Activated naive CD4-positive, alpha-beta T cell treated with anti-CD3 and anti-CD28 coated beads, Interleukin-2, amount 10 ng/mL, durations not matched to agents 5 hours and 36 hours (primary cell): ENCODE results near the gene CYP2A7. TPM values are rescaled to one million over a fixed set of nuclear protein-coding genes. Genes with fewer than 3 reads are reported as not detected.

ENCODE experiments used
- total RNA-seq, 2 experiments: library from RNA; stranded (reverse); gene quantifications; one replicate each; pipeline ENCODE4 v1.2.3, GENCODE V29; 2021

Gene CYP2A7
- total RNA-seq = not detected

GRCh38 chr19:40882062-40882461 lies at the start of gene CYP2A7:
Gene CYP2A7 (minus strand): TSS chr19:40882231. CDS start chr19:40882210, 21 bp downstream.

DNA sequence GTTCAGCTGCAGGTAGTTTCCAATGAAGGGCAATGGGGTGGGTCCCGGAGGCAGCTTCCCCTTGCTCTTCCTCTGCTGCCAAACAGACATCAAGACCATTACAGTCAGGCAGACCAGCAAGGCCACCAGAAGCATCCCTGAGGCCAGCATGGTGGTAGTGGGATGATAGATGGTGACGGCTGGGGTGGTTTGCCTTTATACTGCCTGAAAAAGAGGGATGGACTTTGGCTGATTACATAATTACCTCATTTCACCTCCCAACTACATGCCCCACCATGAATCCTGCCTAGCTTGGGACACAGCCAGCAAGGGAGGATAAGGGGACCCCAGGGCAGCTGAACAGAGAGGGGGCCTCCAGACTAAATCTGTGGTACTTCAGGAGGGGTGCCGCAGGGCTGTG lies 31.8 kb downstream of the CYP2A7 start, which contains the start of gene CYP2A6:
TSS of gene CYP2A6 (minus strand) at position 171 of the 400 bp plus-strand sequence. CDS start at position 150, 21 bp downstream.

Other genes starting within 250 kb of the CYP2A7 start
- 1 to 10 TPM; 5.3 to 6.7 TPM for gene NUMBL, start 191.6 kb downstream of the CYP2A7 start, total RNA-seq
- gene COQ8B, start 165.3 kb downstream of the CYP2A7 start, total RNA-seq = 10 to 100 TPM; 28.1 to 30.5 TPM
- 1 to 10 TPM; 5.6 TPM for gene ITPKC, start 165.1 kb downstream of the CYP2A7 start, total RNA-seq
- 10 to 100 TPM; 15.5 to 18.2 TPM for gene ACTMAP, start 131.8 kb downstream of the CYP2A7 start, total RNA-seq
- 100 to 1,000 TPM; 122 to 141 TPM for gene SNRPA, start 131.0 kb downstream of the CYP2A7 start, total RNA-seq
- gene MIA, start 106.7 kb downstream of the CYP2A7 start, total RNA-seq = not detected
- gene RAB4B, start 104.0 kb downstream of the CYP2A7 start, total RNA-seq = 10 to 100 TPM; 63.0 to 65.0 TPM
- 100 to 1,000 TPM; 152 to 158 TPM for gene EGLN2, start 83.0 kb downstream of the CYP2A7 start, total RNA-seq
- gene CYP2A6, start 31.8 kb downstream of the CYP2A7 start, total RNA-seq = not detected
- not detected for gene CYP2B6, start 109.1 kb upstream of the CYP2A7 start, total RNA-seq
- not detected for gene CYP2A13, start 206.2 kb upstream of the CYP2A7 start, total RNA-seq
- not detected for gene CYP2F1, start 232.2 kb upstream of the CYP2A7 start, total RNA-seq